HG02588 (cell line): ENCODE measurements around the gene SEMA3G.

Source experiments
- ATAC-seq: cut with Tn5 transposase; IDR thresholded peaks from one replicate; pipeline ENCODE4 v1.9.1; 2021; ENCODE audit warnings: mild to moderate bottlenecking, moderate library complexity; ENCODE audit not compliant: unreplicated experiment

SEMA3G gene

GRCh38 chr3:52396907-52397591, 47.9 kb downstream of the SEMA3G start:
- no peak for ATAC-seq

GRCh38 chr3:52396011-52396906, 48.6 kb downstream of the SEMA3G start:
- ATAC-seq = no peak

- no peak for ATAC-seq
Observed at GRCh38 chr3:52395503-52395865, 49.4 kb downstream of the SEMA3G start.

GRCh38 chr3:52394751-52395502, 50.0 kb downstream of the SEMA3G start:
- ATAC-seq = no peak

- ATAC-seq = no peak
Observed at GRCh38 chr3:52393959-52394670, 50.8 kb downstream of the SEMA3G start.

- no peak for ATAC-seq
Observed at GRCh38 chr3:52393131-52393807, 51.6 kb downstream of the SEMA3G start.

DNA sequence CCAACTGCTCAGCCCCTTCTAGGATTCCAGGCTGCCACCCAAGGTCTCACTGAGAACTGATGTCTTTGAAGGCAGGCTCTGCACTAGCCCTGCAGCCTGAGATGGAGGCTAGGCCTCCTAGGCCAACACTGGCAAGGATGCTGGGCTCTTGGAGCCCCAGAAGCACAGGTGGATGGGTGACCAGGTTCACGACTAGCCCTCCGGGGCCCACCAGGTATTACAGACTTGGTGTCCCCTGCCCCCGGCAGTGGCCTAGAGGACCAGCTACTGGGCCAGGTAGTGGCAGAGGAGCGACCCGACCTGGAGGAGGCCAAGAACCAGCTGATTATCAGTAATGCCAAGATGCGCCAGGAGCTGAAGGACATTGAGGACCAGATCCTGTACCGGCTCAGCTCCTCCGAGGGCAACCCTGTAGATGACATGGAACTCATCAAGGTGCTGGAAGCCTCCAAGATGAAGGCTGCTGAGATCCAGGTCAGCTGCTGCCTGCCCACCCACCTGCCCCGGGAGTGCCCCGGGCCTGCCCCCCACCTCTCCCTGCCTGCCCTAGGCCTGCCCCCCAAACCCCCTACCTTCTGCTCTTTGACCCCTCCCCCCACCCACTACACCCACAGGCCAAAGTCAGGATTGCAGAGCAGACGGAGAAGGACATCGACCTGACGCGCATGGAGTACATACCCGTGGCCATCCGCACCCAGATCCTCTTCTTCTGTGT, 52.5 kb downstream of the SEMA3G start:
- no peak for ATAC-seq

- no peak for ATAC-seq
Observed at GRCh38 chr3:52391096-52391495, 53.8 kb downstream of the SEMA3G start.

DNA sequence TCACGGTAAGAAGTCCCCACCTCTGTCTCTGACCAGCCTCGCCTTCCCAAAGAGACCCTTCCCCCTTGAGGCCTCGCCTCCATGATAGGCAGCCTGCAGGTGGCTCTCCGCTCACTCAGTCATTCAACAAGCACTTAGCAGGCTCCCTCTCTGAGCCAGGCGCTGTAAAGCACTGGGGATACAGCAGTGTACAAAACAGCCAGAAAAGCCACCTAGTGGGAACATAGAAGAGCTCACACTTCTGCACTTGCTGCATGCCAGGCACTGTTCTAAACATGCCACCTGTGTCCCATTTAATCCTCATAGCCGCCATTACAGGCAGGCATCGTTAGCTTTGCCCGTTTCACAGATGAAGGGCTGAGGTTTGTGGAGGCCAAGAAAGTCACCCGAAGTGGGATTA, 56.0 kb downstream of the SEMA3G start:
- ATAC-seq = no peak

DNA sequence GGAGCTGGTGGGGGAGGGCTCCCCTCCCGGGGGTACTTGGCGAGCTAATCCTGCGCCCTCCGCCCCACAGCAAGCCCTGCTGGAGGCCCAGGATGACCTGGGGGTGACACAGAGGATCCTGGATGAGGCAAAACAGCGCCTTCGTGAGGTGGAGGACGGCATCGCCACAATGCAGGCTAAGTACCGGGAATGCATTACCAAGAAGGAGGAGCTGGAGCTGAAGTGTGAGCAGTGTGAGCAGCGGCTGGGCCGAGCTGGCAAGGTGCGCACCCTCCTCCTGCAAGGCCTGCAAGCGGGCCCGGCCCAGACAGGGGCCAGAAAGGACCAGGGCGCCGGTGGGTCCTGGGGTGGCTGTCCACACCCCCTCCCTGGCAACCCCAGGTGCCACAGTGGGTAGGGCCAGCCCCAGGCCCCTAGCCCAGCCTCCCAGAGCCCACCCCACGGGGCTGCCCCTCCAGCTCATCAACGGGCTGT, 56.5 kb downstream of the SEMA3G start:
- ATAC-seq = no peak

DNA sequence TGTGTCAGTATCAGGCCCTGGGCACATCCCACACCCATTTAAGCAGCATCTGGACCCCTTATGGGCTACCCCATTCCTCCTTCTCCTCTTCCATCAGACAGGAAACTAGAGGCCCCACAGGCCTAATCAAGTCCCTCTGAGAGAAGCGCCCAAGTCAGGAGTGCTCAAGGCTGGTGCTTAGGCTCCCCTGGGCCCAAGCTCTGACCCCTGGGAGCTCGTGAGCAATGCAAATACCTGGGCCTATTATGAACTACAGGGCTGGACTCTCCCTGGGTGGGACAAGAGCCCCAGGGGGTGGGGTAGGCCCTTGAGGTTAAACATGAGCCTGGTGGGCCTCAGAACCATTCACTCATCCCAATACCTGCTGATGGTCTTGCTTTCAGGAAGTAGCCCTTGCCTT, 57.4 kb downstream of the SEMA3G start:
- no peak for ATAC-seq

- ATAC-seq = no peak
Observed at GRCh38 chr3:52385157-52385556, 59.7 kb downstream of the SEMA3G start.

GRCh38 chr3:52384019-52384761, 60.7 kb downstream of the SEMA3G start:
- no peak for ATAC-seq

- no peak for ATAC-seq
Observed at GRCh38 chr3:52383446-52383845, 61.5 kb downstream of the SEMA3G start.
